Astrocyte (in vitro differentiated cells and primary cell): ENCODE data around the gene TGM2.

Experiments used
- EZH2 ChIP-seq: IDR thresholded peaks from 2 replicates; pipeline ENCODE4 v1.6.1; 2012; ENCODE audit warnings: mild to moderate bottlenecking, low read length, inconsistent platforms; ENCODE audit not compliant: insufficient read depth
- TF ChIP-seq, protein P1 (sequence below): IDR thresholded peaks from 2 replicates; pipeline ENCODE4 v1.5.1; 2011; ENCODE audit warnings: low read depth, mild to moderate bottlenecking, inconsistent platforms, low read length, moderate library complexity; ENCODE audit not compliant: insufficient read depth

DNA sequence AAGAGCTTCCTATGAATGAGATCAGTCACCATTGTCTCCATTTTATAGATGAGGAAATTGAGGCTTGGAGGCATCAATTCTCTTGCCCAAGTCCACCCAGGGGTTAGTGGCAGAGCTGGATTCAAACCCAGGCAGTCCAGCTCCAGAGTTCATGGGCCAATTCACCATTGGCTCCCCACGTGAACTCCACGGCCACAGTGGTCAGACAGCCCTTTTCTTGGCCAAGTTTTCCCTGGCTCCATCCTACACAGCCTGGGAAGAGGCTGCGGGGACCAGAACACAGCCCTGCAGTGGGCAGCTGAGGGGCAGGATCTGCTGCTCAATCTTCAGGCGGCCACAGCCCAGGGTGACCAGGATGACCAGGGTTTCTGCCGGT lies 20.5 kb downstream of the TGM2 start:
- TF ChIP-seq, protein P1, sequence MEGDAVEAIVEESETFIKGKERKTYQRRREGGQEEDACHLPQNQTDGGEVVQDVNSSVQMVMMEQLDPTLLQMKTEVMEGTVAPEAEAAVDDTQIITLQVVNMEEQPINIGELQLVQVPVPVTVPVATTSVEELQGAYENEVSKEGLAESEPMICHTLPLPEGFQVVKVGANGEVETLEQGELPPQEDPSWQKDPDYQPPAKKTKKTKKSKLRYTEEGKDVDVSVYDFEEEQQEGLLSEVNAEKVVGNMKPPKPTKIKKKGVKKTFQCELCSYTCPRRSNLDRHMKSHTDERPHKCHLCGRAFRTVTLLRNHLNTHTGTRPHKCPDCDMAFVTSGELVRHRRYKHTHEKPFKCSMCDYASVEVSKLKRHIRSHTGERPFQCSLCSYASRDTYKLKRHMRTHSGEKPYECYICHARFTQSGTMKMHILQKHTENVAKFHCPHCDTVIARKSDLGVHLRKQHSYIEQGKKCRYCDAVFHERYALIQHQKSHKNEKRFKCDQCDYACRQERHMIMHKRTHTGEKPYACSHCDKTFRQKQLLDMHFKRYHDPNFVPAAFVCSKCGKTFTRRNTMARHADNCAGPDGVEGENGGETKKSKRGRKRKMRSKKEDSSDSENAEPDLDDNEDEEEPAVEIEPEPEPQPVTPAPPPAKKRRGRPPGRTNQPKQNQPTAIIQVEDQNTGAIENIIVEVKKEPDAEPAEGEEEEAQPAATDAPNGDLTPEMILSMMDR: no peak
- TF ChIP-seq EZH2: no peak
